PC-3 (cell line): ENCODE measurements around the gene STX2. TPM values are rescaled to one million over a fixed set of nuclear protein-coding genes. Genes with fewer than 3 reads are reported as not detected.

Source experiments
- ATAC-seq: fragments of 200-7000 bp; cut with Tn5 transposase; 2 replicates; pipeline ENCODE4 v1.9.1; 2020; ENCODE audit warnings: mild to moderate bottlenecking, moderate library complexity
- BruUV-seq: library from RNA; stranded (reverse); fragments of 400-500 nt; replicated peaks from 2 replicates; lab custom pipeline; 2021; lab: Mats Ljungman, UMichigan
- CTCF ChIA-PET: fragments of 300-600 bp; sonication (Branson Sonifier 250); formaldehyde crosslinking; loops from one replicate; lab custom pipeline; 2022; ENCODE audit warnings: antibody characterized with exemption; lab: Charles Lee
- POLR2A ChIA-PET: fragments of 300-600 bp; sonication (Branson Sonifier 250); formaldehyde crosslinking; loops from one replicate; lab custom pipeline; 2022; ENCODE audit warnings: antibody characterized with exemption; ENCODE audit not compliant: unreplicated experiment; lab: Charles Lee
- DNase-seq: peaks from one replicate; pipeline ENCODE4 v3.0.0-alpha.2; 2015
- H2AFZ ChIP-seq: fragments of 300-600 bp; sonication (generic); 2 replicates; pipeline ENCODE4 v1.6.0; 2016; ENCODE audit warnings: antibody characterized with exemption, low read length
- H3F3A ChIP-seq: fragments of 300-600 bp; sonication (generic); one replicate; pipeline ENCODE4 v1.6.0; 2017; ENCODE audit warnings: antibody characterized with exemption, low read length, control low read depth, mild to moderate bottlenecking; ENCODE audit not compliant: unreplicated experiment
- H3K27ac ChIP-seq: fragments of 300-600 bp; sonication (generic); 2 replicates; pipeline ENCODE4 v1.5.1; 2016; ENCODE audit warnings: mild to moderate bottlenecking, low read length
- H3K27me3 ChIP-seq: fragments of 300-600 bp; sonication (generic); 2 replicates; pipeline ENCODE4 v1.6.1; 2016; ENCODE audit warnings: low read length, mixed read lengths
- H3K36me3 ChIP-seq: fragments of 300-600 bp; sonication (generic); 2 replicates; pipeline ENCODE4 v1.6.1; 2016; ENCODE audit warnings: low read depth, mixed run types, low read length, mixed read lengths
- H3K4me1 ChIP-seq: fragments of 300-600 bp; sonication (generic); 2 replicates; pipeline ENCODE4 v1.5.1; 2016; ENCODE audit warnings: low read length; ENCODE audit not compliant: insufficient read depth
- H3K4me2 ChIP-seq: fragments of 300-600 bp; sonication (generic); 2 replicates; pipeline ENCODE4 v1.6.0; 2016; ENCODE audit warnings: low read length
- H3K4me3 ChIP-seq: fragments of 300-600 bp; sonication (generic); 2 replicates; pipeline ENCODE4 v1.5.1; 2016; ENCODE audit warnings: mild to moderate bottlenecking, low read length, mixed read lengths
- H3K79me2 ChIP-seq: fragments of 300-600 bp; sonication (generic); 2 replicates; pipeline ENCODE4 v1.6.1; 2017; ENCODE audit warnings: low read length, mixed read lengths
- H3K9ac ChIP-seq: fragments of 300-600 bp; sonication (generic); 2 replicates; pipeline ENCODE4 v1.6.0; 2016; ENCODE audit warnings: mild to moderate bottlenecking, low read length
- H3K9me2 ChIP-seq: fragments of 300-600 bp; sonication (generic); replicated peaks from 2 replicates; pipeline ENCODE4 v1.6.1; 2016; ENCODE audit warnings: mixed run types, low read length, mixed read lengths
- H3K9me3 ChIP-seq: fragments of 300-600 bp; sonication (generic); 2 replicates; pipeline ENCODE4 v1.6.1; 2016; ENCODE audit warnings: low read length, mixed read lengths
- H4K20me1 ChIP-seq: fragments of 300-600 bp; sonication (generic); 2 replicates; pipeline ENCODE4 v1.6.1; 2016; ENCODE audit warnings: low read length, mixed read lengths
- CTCF ChIP-seq: fragments of 300-600 bp; sonication (generic); conservative IDR thresholded peaks from 2 replicates; pipeline ENCODE4 v1.5.1; 2017; ENCODE audit warnings: antibody characterized with exemption, low read depth, mild to moderate bottlenecking, low read length
- EZH2 ChIP-seq: fragments of 300-600 bp; sonication (generic); IDR thresholded peaks from one replicate; pipeline ENCODE4 v1.6.1; 2017; ENCODE audit warnings: antibody characterized with exemption, mild to moderate bottlenecking, low read length; ENCODE audit not compliant: unreplicated experiment
- EZH2phosphoT487 ChIP-seq: fragments of 300-600 bp; sonication (generic); IDR thresholded peaks from 2 replicates; pipeline ENCODE4 v1.6.1; 2018; ENCODE audit warnings: mild to moderate bottlenecking, antibody characterized with exemption, low read length, borderline replicate concordance
- intact Hi-C: fragments of 100-400 bp; cut with micrococcal nuclease; formaldehyde crosslinking; loops from 2 replicates; pipeline ENCODE4 v1.9.0; 2023
- total RNA-seq: library from RNA; depleted of rRNA; stranded (reverse); fragments of >200 nt; gene quantifications from 2 replicates; pipeline ENCODE4 v1.2.3, GENCODE V29; 2014

STX2 gene
- total RNA-seq, 1 experiment from 2014 or later = 18.2 TPM

GRCh38 chr12:130881046-130881445 lies 42.0 kb upstream of the STX2 start:
- Histone ChIP-seq H3K9ac (no peak overlapping the region), H2AFZ (no peak overlapping the region), H3K36me3 (peaks cover 14% of the 10 kb centered on the region), H4K20me1 (peaks cover 26% of the 10 kb centered on the region), H3K4me1 (no peaks in the 10 kb centered on the region), H3F3A (peaks cover 25% of the 10 kb centered on the region), H3K4me3 (no peak overlapping the region), H3K79me2 (peaks cover 7% of the 10 kb centered on the region; the same call in 1 of the 2 replicates), H3K27me3 (no peaks in the 10 kb centered on the region), H3K9me2 (no peaks in the 10 kb centered on the region), H3K27ac (no peak overlapping the region), H3K4me2 (no peak overlapping the region), H3K9me3 (no peaks in the 10 kb centered on the region)
- TF ChIP-seq CTCF (no peak), EZH2phosphoT487 (no peak), EZH2 (no peak)
- no TSS peak for BruUV-seq
- intact Hi-C loops = no loop called here
- ChIA-PET CTCF (no interaction called here), POLR2A (no interaction called here)
- ATAC-seq (no peak), DNase-seq (no peak)

GRCh38 chr12:130880411-130880885 lies 41.4 kb upstream of the STX2 start:
- ATAC-seq = no peak
- no TSS peak for BruUV-seq
- H3K4me2 ChIP-seq = no peak overlapping the region

More at GRCh38 chr12:130880411-130880885, 41.4 kb upstream of the STX2 start:
- H3K9me2 ChIP-seq = no peaks in the 10 kb centered on the region
- H4K20me1 ChIP-seq = peaks cover 32% of the 10 kb centered on the region
- H3F3A ChIP-seq = peaks cover 26% of the 10 kb centered on the region
- intact Hi-C loops = no loop called here
- H3K79me2 ChIP-seq = peaks cover 10% of the 10 kb centered on the region; the same call in 1 of the 2 replicates
- H3K27ac ChIP-seq = no peak overlapping the region
- peaks cover 20% of the 10 kb centered on the region for H3K36me3 ChIP-seq
- no peak overlapping the region for H3K9ac ChIP-seq
- no peak overlapping the region for H2AFZ ChIP-seq
- DNase-seq = no peak
- H3K9me3 ChIP-seq = no peaks in the 10 kb centered on the region
- H3K27me3 ChIP-seq = no peaks in the 10 kb centered on the region
- POLR2A ChIA-PET = no interaction called here
- TF ChIP-seq CTCF (no peak), EZH2 (no peak)
- no peak overlapping the region for H3K4me3 ChIP-seq
- CTCF ChIA-PET = no interaction called here
- no peaks in the 10 kb centered on the region for H3K4me1 ChIP-seq
